HEK293 (cell line): ENCODE data around the gene RAB44.

Experiments
- CTCF ChIA-PET: fragments of 350-600 bp; formaldehyde crosslinking; extraction: SDS; loops from one replicate; lab custom pipeline; 2021; ENCODE audit warnings: antibody characterized with exemption; lab: Yijun Ruan, JAX
- POLR2A ChIA-PET: fragments of 300-600 bp; formaldehyde crosslinking; extraction: SDS; loops from one replicate; lab custom pipeline; 2020; ENCODE audit warnings: antibody characterized with exemption, inconsistent platforms; lab: Yijun Ruan, JAX
- H3K27ac ChIP-seq: fragments of 200-500 bp; sonication (Bioruptor generic); 2 replicates; pipeline ENCODE4 v1.5.1; 2014; ENCODE audit warnings: low read depth, low read length, control low read depth, inconsistent platforms; ENCODE audit errors: extremely low read depth
- H3K36me3 ChIP-seq, 2 experiments: fragments of 200-500 bp in 1 of 2; sonication (Bioruptor generic) in 1 of 2; 1 replicate in 1 of 2; 2 replicates in 1 of 2; pipeline ENCODE4 v1.5.1; 2014 to 2017; ENCODE audit warnings: inconsistent platforms in 2 of 2, low read length in 2 of 2; ENCODE audit not compliant: control insufficient read depth in 2 of 2, insufficient read depth in 1 of 2
- H3K4me1 ChIP-seq: fragments of 200-500 bp; sonication (Bioruptor generic); 2 replicates; pipeline ENCODE4 v1.5.1; 2014; ENCODE audit warnings: mild to moderate bottlenecking, low read length, inconsistent platforms; ENCODE audit not compliant: control insufficient read depth, insufficient read depth
- H3K4me3 ChIP-seq: 2 replicates; pipeline ENCODE4 v1.5.1; 2011; ENCODE audit warnings: low read depth, mild to moderate bottlenecking, control low read depth, low read length, moderate library complexity
- H3K9me3 ChIP-seq: fragments of 200-500 bp; sonication (Bioruptor generic); 2 replicates; pipeline ENCODE4 v1.5.1; 2014; ENCODE audit warnings: low read depth, low read length, inconsistent platforms; ENCODE audit not compliant: control insufficient read depth, insufficient read depth
- IKZF3 ChIP-seq: fragments of 450-650 bp; IDR thresholded peaks from 2 replicates; pipeline ENCODE4 v1.5.0; 2018; ENCODE audit warnings: missing biosample characterization, mild to moderate bottlenecking, missing genetic modification characterization, moderate library complexity
- MEIS1 ChIP-seq: sonication (generic); formaldehyde crosslinking; IDR thresholded peaks from 2 replicates; pipeline ENCODE4 v1.8.1; 2022; ENCODE audit warnings: missing genetic modification reagents, mild to moderate bottlenecking, borderline replicate concordance
- PRDM1 ChIP-seq: fragments of 450-650 bp; formaldehyde crosslinking; IDR thresholded peaks from 2 replicates; pipeline ENCODE4; 2016; ENCODE audit warnings: missing biosample characterization, missing genetic modification characterization
- SCRT2 ChIP-seq: fragments of 450-650 bp; formaldehyde crosslinking; IDR thresholded peaks from 2 replicates; pipeline ENCODE4 v1.5.1; 2016; ENCODE audit warnings: missing biosample characterization, missing genetic modification characterization
- ZBTB11 ChIP-seq: fragments of 450-650 bp; formaldehyde crosslinking; conservative IDR thresholded peaks from 2 replicates; pipeline ENCODE4 v1.5.1; 2016; ENCODE audit warnings: low read depth, missing biosample characterization, missing genetic modification characterization
- ZBTB21 ChIP-seq: fragments of 450-650 bp; formaldehyde crosslinking; IDR thresholded peaks from 2 replicates; pipeline ENCODE4 v1.5.1; 2017; ENCODE audit warnings: missing biosample characterization, missing genetic modification characterization
- ZBTB7A ChIP-seq: fragments of 450-650 bp; formaldehyde crosslinking; IDR thresholded peaks from 2 replicates; pipeline ENCODE4 v1.5.1; 2016; ENCODE audit warnings: low read depth, missing biosample characterization, missing genetic modification characterization
- ZFP41 ChIP-seq: fragments of 450-650 bp; formaldehyde crosslinking; IDR thresholded peaks from 2 replicates; pipeline ENCODE4 v1.5.1; 2016; ENCODE audit warnings: missing biosample characterization, missing genetic modification characterization, borderline replicate concordance
- ZNF121 ChIP-seq: fragments of 450-650 bp; formaldehyde crosslinking; IDR thresholded peaks from 2 replicates; pipeline ENCODE4 v1.5.1; 2016; ENCODE audit warnings: missing biosample characterization, missing genetic modification characterization
- ZNF23 ChIP-seq: fragments of 450-650 bp; formaldehyde crosslinking; IDR thresholded peaks from 2 replicates; pipeline ENCODE4 v1.5.1; 2016; ENCODE audit warnings: missing biosample characterization, missing genetic modification characterization, borderline replicate concordance
- ZNF292 ChIP-seq: fragments of 450-650 bp; formaldehyde crosslinking; IDR thresholded peaks from 2 replicates; pipeline ENCODE4 v1.5.1; 2016; ENCODE audit warnings: low read depth, missing biosample characterization, missing genetic modification characterization, borderline replicate concordance
- ZNF311 ChIP-seq: fragments of 450-650 bp; formaldehyde crosslinking; IDR thresholded peaks from 2 replicates; pipeline ENCODE4 v1.5.1; 2017; ENCODE audit warnings: missing biosample characterization, missing genetic modification characterization, borderline replicate concordance
- ZNF37A ChIP-seq: fragments of 450-650 bp; IDR thresholded peaks from 2 replicates; pipeline ENCODE4 v1.5.1; 2018; ENCODE audit warnings: missing biosample characterization, missing genetic modification characterization
- ZNF423 ChIP-seq: fragments of 450-650 bp; formaldehyde crosslinking; IDR thresholded peaks from 2 replicates; pipeline ENCODE4 v1.5.1; 2016; ENCODE audit warnings: missing biosample characterization, missing genetic modification characterization
- ZNF501 ChIP-seq: fragments of 450-650 bp; formaldehyde crosslinking; IDR thresholded peaks from 2 replicates; pipeline ENCODE4 v1.5.1; 2016; ENCODE audit warnings: missing biosample characterization, missing genetic modification characterization
- ZNF670 ChIP-seq: fragments of 450-650 bp; formaldehyde crosslinking; IDR thresholded peaks from 2 replicates; pipeline ENCODE4 v1.5.1; 2016; ENCODE audit warnings: missing biosample characterization, missing genetic modification characterization, low read depth
- ZNF768 ChIP-seq: fragments of 450-650 bp; formaldehyde crosslinking; IDR thresholded peaks from 2 replicates; pipeline ENCODE4 v1.5.1; 2018; ENCODE audit warnings: missing biosample characterization, mild to moderate bottlenecking, missing genetic modification characterization
- ZNF830 ChIP-seq: fragments of 450-650 bp; IDR thresholded peaks from 2 replicates; pipeline ENCODE4 v1.5.0; 2018; ENCODE audit warnings: missing biosample characterization, missing genetic modification characterization, low read depth, mild to moderate bottlenecking, moderate library complexity
- TF ChIP-seq, protein P1 (sequence below): fragments of 450-650 bp; formaldehyde crosslinking; IDR thresholded peaks from 2 replicates; pipeline ENCODE4 v1.5.1; 2016; ENCODE audit warnings: missing biosample characterization, missing genetic modification characterization
- TF ChIP-seq, protein P2 (sequence below): fragments of 450-650 bp; IDR thresholded peaks from 2 replicates; pipeline ENCODE4 v1.5.1; 2018; ENCODE audit warnings: missing biosample characterization, missing genetic modification characterization
- TF ChIP-seq, protein P3 (sequence below): fragments of 450-650 bp; formaldehyde crosslinking; IDR thresholded peaks from 2 replicates; pipeline ENCODE4 v1.5.1; 2016; ENCODE audit warnings: missing biosample characterization, missing genetic modification characterization, borderline replicate concordance

Gene RAB44

DNA sequence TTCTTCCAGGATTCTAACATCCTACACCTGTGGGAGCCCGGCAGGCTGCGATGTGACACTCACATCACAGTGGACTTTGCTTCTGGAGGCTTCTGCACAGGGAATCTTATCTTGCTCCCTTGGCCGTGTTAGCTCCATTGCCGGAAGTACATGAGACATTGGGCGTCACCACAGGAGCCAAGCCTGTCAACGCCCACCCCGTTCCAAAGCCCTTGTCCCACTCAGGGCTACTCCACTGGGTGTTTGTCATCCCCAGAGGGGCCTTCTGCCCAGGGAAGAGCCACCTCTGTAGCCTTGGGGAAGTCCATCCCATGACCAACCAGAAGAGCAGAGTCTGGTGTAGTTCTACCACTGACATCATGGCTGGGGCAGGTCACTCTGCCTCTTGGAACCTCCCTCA is 1.7 kb downstream of the RAB44 start (continued):
- TF ChIP-seq ZNF423 (tag by site-specific recombination) (no peak), ZBTB7A (tag by site-specific recombination) (no peak), ZBTB21 (tag by site-specific recombination) (no peak)
- TF ChIP-seq, protein P1, sequence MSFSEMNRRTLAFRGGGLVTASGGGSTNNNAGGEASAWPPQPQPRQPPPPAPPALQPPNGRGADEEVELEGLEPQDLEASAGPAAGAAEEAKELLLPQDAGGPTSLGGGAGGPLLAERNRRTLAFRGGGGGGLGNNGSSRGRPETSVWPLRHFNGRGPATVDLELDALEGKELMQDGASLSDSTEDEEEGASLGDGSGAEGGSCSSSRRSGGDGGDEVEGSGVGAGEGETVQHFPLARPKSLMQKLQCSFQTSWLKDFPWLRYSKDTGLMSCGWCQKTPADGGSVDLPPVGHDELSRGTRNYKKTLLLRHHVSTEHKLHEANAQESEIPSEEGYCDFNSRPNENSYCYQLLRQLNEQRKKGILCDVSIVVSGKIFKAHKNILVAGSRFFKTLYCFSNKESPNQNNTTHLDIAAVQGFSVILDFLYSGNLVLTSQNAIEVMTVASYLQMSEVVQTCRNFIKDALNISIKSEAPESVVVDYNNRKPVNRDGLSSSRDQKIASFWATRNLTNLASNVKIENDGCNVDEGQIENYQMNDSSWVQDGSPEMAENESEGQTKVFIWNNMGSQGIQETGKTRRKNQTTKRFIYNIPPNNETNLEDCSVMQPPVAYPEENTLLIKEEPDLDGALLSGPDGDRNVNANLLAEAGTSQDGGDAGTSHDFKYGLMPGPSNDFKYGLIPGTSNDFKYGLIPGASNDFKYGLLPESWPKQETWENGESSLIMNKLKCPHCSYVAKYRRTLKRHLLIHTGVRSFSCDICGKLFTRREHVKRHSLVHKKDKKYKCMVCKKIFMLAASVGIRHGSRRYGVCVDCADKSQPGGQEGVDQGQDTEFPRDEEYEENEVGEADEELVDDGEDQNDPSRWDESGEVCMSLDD (tag by site-specific recombination) = no peak

DNA sequence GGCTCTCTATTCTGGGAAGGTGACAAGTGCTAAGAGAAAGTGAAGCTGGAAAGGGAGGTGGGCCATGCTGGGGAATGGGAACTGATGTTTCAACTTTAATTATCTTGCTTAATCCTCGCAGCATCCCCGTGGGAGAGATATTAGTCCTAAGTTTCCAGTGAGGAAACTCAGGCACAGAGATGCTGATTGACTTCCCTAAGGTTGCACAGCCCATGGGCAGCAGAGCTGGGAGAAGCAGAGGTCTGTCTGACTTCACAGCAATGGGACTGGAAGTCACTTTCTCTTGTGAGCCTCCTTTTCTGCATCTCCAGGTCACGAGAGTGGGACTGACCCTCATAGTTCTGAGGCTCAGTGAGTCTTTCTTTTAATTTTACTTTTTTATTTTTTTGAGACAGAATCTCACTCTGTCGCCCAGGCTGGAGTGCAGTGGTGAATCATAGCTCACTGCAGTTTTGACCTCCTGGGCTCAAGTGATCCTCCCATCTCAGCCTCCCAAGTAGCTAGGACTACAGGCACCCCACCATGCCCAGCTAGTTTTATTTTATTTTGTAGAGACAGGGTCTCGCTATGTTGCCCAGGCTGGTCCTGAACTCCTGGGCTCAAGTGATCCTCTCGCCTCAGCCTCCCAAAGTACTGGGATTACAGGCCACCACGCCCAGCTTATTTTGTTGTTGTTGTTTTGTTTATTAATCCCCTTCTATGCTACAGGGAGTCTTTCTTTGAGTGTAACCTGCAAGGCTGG is 2.6 kb downstream of the RAB44 start:
- POLR2A ChIA-PET = interaction anchor here (0.6 kb wide), 1 partner anchor 22 kb away, joined by 3 read pairs; the partner anchor contains the start of gene CDKN1A
- no peaks in the 10 kb centered on the region for H3K36me3 ChIP-seq
- TF ChIP-seq ZNF121 (tag by site-specific recombination) (0 out of 2 replicates have a peak, but pooled peaks have one; percentile 62), MEIS1 (CRISPR knock-in tag) (no peak), ZNF768 (peak; percentile 80; the same call in 1 of the 2 replicates)
- TF ChIP-seq, protein P2, sequence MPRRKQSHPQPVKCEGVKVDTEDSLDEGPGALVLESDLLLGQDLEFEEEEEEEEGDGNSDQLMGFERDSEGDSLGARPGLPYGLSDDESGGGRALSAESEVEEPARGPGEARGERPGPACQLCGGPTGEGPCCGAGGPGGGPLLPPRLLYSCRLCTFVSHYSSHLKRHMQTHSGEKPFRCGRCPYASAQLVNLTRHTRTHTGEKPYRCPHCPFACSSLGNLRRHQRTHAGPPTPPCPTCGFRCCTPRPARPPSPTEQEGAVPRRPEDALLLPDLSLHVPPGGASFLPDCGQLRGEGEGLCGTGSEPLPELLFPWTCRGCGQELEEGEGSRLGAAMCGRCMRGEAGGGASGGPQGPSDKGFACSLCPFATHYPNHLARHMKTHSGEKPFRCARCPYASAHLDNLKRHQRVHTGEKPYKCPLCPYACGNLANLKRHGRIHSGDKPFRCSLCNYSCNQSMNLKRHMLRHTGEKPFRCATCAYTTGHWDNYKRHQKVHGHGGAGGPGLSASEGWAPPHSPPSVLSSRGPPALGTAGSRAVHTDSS (tag by site-specific recombination) = no peak
- no peaks in the 10 kb centered on the region for H3K9me3 ChIP-seq
- CTCF ChIA-PET = interaction anchor here (0.8 to 1.0 kb wide), 2 partner anchors 61 to 82 kb away, joined by 3 to 4 read pairs; no protein-coding TSS in a partner anchor
- no peak overlapping the region for H3K4me3 ChIP-seq
- no peaks in the 10 kb centered on the region for H3K4me1 ChIP-seq
- H3K27ac ChIP-seq = no peak overlapping the region

- H3K36me3 ChIP-seq = no peaks in the 10 kb centered on the region
- no peaks in the 10 kb centered on the region for H3K4me1 ChIP-seq
- ChIA-PET POLR2A (no interaction called here), CTCF (interaction anchor here (0.8 to 1.0 kb wide), 2 partner anchors 60 to 82 kb away, joined by 3 to 4 read pairs; no protein-coding TSS in a partner anchor)
- H3K27ac ChIP-seq = no peak overlapping the region
- no peak overlapping the region for H3K4me3 ChIP-seq
- H3K9me3 ChIP-seq = no peaks in the 10 kb centered on the region
- TF ChIP-seq SCRT2 (no peak), ZBTB7A (tag by site-specific recombination) (no peak), ZNF311 (no peak), ZBTB11 (no peak), ZNF830 (tag by site-specific recombination) (no peak), ZFP41 (tag by site-specific recombination) (no peak), ZNF670 (no peak), IKZF3 (tag by site-specific recombination) (no peak), ZNF37A (tag by site-specific recombination) (no peak), ZNF501 (tag by site-specific recombination) (no peak), ZNF292 (tag by site-specific recombination) (no peak), PRDM1 (tag by site-specific recombination) (no peak), ZNF23 (tag by site-specific recombination) (no peak)
- TF ChIP-seq, protein P3, sequence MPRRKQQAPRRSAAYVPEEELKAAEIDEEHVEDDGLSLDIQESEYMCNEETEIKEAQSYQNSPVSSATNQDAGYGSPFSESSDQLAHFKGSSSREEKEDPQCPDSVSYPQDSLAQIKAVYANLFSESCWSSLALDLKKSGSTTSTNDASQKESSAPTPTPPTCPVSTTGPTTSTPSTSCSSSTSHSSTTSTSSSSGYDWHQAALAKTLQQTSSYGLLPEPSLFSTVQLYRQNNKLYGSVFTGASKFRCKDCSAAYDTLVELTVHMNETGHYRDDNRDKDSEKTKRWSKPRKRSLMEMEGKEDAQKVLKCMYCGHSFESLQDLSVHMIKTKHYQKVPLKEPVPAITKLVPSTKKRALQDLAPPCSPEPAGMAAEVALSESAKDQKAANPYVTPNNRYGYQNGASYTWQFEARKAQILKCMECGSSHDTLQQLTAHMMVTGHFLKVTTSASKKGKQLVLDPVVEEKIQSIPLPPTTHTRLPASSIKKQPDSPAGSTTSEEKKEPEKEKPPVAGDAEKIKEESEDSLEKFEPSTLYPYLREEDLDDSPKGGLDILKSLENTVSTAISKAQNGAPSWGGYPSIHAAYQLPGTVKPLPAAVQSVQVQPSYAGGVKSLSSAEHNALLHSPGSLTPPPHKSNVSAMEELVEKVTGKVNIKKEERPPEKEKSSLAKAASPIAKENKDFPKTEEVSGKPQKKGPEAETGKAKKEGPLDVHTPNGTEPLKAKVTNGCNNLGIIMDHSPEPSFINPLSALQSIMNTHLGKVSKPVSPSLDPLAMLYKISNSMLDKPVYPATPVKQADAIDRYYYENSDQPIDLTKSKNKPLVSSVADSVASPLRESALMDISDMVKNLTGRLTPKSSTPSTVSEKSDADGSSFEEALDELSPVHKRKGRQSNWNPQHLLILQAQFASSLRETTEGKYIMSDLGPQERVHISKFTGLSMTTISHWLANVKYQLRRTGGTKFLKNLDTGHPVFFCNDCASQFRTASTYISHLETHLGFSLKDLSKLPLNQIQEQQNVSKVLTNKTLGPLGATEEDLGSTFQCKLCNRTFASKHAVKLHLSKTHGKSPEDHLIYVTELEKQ (tag by site-specific recombination) = no peak
Observed at GRCh38 chr6:36700831-36701230, 3.2 kb downstream of the RAB44 start.
